Measurements from ENCODE around the gene XIRP1.

XIRP1 gene

GRCh38 chr3:39188271-39189149 lies 3.9 kb downstream of the XIRP1 start:
- TF ChIP-seq CTCF (IDR thresholded peaks at IDR 0.05; ENCODE audit: control extremely low read depth, extremely low read depth, low read depth, missing control alignments): no peak
- ChIA-PET CTCF (interaction anchor here (0.8 to 18.2 kb wide), 20 partner anchors 9 to 198 kb away, joined by 3 to 691 read pairs (median 8); partner anchors contain the start of gene CX3CR1), POLR2A (no interaction called here)
- DNase-seq (ENCODE audit: extremely low spot score): no peak

GRCh38 chr3:39187372-39188155 lies 4.8 kb downstream of the XIRP1 start:
- ChIA-PET POLR2A (no interaction called here), CTCF (interaction anchor here (1.6 to 18.2 kb wide), 5 partner anchors 10 to 190 kb away, joined by 4 to 691 read pairs (median 52); partner anchors contain the start of gene CX3CR1)
- no peak for TF ChIP-seq CTCF (IDR thresholded peaks at IDR 0.05; ENCODE audit: control extremely low read depth, extremely low read depth, low read depth, missing control alignments)
- no peak for DNase-seq (ENCODE audit: extremely low spot score)

GRCh38 chr3:39186692-39187151 lies 5.7 kb downstream of the XIRP1 start:
- DNase-seq (ENCODE audit: extremely low spot score): no peak
- no peak for TF ChIP-seq CTCF (IDR thresholded peaks at IDR 0.05; ENCODE audit: control extremely low read depth, extremely low read depth, low read depth, missing control alignments)
- ChIA-PET CTCF (interaction anchor here (1.3 to 18.2 kb wide), 7 partner anchors 9 to 191 kb away, joined by 3 to 691 read pairs (median 4); partner anchors contain the start of gene CX3CR1), POLR2A (no interaction called here)

DNA sequence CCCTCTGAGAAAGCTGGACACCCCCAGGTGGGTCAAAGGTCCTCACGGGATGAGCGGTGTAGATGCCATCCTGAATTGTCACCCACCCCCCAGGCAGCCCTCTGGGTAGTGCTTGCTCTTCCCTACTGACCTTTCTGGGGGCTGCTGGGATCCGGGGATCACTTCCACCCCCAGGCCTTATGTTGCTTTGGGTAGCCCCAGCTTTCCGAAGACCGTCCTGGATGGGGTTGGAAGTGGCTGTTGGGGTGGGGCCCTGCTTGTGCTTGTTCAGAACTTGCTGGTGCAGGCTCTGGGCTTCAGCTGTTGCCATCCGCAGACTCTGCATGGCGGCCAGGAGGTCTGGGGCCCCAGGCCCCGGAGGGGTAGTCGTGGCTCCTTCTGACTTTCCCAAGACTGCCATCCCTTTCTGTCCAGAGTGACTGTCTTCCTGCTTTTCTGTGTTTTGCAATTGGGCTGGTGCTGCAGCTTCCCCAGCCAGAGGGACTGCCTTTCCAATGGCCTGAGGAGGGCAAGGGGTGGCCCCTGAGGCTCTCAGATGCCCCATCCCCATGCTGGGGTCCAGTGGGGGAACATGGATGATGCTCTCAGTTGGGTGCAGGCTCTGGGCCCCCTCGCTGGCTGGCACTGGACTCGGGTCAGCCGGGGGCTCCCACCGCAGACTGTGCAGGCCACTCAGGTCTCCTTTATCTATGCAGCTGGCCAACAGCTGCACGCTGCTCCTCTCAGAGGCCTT lies 6.3 kb downstream of the XIRP1 start:
- DNase-seq (ENCODE audit: extremely low spot score): no peak
- CTCF ChIA-PET: interaction anchor here (0.6 to 18.2 kb wide), 9 partner anchors 9 to 192 kb away, joined by 3 to 691 read pairs (median 4); partner anchors contain the start of gene CX3CR1
- TF ChIP-seq CTCF (IDR thresholded peaks at IDR 0.05; ENCODE audit: control extremely low read depth, extremely low read depth, low read depth, missing control alignments): no peak
- POLR2A ChIA-PET: no interaction called here

GRCh38 chr3:39185326-39185958 lies 7.0 kb downstream of the XIRP1 start:
- DNase-seq (ENCODE audit: extremely low spot score): no peak
- ChIA-PET POLR2A (no interaction called here), CTCF (interaction anchor here (0.6 to 18.2 kb wide), 8 partner anchors 9 to 100 kb away, joined by 3 to 691 read pairs (median 4); partner anchors contain the start of gene CX3CR1)
- no peak for TF ChIP-seq CTCF (IDR thresholded peaks at IDR 0.05; ENCODE audit: control extremely low read depth, extremely low read depth, low read depth, missing control alignments)

Measured in GM10248 (cell line).